SK-N-MC (cell line): Measurements from ENCODE around the gene GCSAM.

Experiments
- EZH2 ChIP-seq: fragments of 200-600 bp; sonication (generic); IDR thresholded peaks from one replicate; pipeline ENCODE4 v1.6.1; 2017; ENCODE audit warnings: antibody characterized with exemption
- POLR2AphosphoS5 ChIP-seq: IDR thresholded peaks from 2 replicates; pipeline ENCODE4 v1.6.1; 2012; ENCODE audit warnings: mild to moderate bottlenecking, low read depth, low read length, borderline replicate concordance

DNA sequence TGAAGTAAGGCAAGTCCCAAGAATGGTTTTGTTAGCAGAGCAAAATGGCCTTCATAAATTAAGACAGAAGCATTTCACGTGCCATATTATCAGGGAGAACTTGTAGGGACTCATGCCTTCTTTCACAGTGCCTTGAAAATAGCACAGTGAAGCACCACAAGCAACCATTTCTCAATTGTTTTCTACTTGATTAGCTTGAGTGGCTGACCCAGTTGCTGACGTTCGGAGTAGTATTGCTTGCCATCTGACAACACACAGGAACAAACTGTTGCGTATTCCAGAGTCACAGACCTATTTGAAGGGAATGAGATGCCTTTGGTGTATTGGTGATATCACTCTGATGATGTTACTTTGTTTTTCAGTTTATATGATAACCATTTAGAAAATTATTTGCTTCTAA, 49.8 kb downstream of the GCSAM start:
- TF ChIP-seq POLR2AphosphoS5 (no peak), EZH2 (no peak)
